Mucosa of descending colon (tissue), 3 donors: Measurements from ENCODE around the gene KLF15. TPM values are rescaled to one million over a fixed set of nuclear protein-coding genes. Genes with fewer than 3 reads are reported as not detected.

Source experiments
- ATAC-seq: fragments of 200-7000 bp; cut with Tn5 transposase; one replicate; pipeline ENCODE4 v1.9.1; 2020; ENCODE audit warnings: mild to moderate bottlenecking, moderate library complexity
- DNase-seq, 3 donors: peaks; one replicate each; pipeline ENCODE4 v3.0.0-alpha.2; 2020
- H3K36me3 ChIP-seq: fragments of 200-600 bp; one replicate; pipeline ENCODE4 v1.8.0; 2021; ENCODE audit warnings: low read depth, mild to moderate bottlenecking
- H3K4me1 ChIP-seq: fragments of 200-600 bp; one replicate; pipeline ENCODE4 v1.8.0; 2021; ENCODE audit warnings: low read depth, mild to moderate bottlenecking
- H3K4me3 ChIP-seq: fragments of 200-600 bp; one replicate; pipeline ENCODE4 v1.8.0; 2021; ENCODE audit warnings: mild to moderate bottlenecking
- H3K9me3 ChIP-seq: fragments of 200-600 bp; one replicate; pipeline ENCODE4 v1.8.0; 2021; ENCODE audit warnings: mild to moderate bottlenecking
- intact Hi-C, 2 donors: fragments of 100-400 bp; cut with DNase I in 1 of 2; cut with micrococcal nuclease in 1 of 2; formaldehyde crosslinking; loops; one replicate each; pipeline versions ENCODE4 v1.11.0 to v1.11.1; 2022; cut with DNase I, micrococcal nuclease
- total RNA-seq, 3 donors: library from RNA; stranded (reverse); fragmentation: NEBNext Ultra II Directional in 2 of 3; extraction: Animal tissue kit (Norgen Biotek cat#: 25700) in 2 of 3; gene quantifications; one replicate each; pipeline versions ENCODE4 v1.2.1 to v1.2.4, GENCODE V29; 2021 to 2023
- TF ChIP-seq, protein P1 (sequence below): fragments of 200-600 bp; IDR thresholded peaks from one replicate; pipeline ENCODE4 v1.8.0; 2022; ENCODE audit warnings: antibody characterized with exemption, mild to moderate bottlenecking
- donor health status: DM: no; HTN: no; CAD: no; lungs with moderate emphysema.
- donor health status: DM: no; HTN: no; CAD: no.
- donor health status: DM: no; HTN: yes; CAD: no.

KLF15 gene
- total RNA-seq, 3 donors from 2014 or later, result 1.3 to 21.9 (median 2.0) TPM

DNA sequence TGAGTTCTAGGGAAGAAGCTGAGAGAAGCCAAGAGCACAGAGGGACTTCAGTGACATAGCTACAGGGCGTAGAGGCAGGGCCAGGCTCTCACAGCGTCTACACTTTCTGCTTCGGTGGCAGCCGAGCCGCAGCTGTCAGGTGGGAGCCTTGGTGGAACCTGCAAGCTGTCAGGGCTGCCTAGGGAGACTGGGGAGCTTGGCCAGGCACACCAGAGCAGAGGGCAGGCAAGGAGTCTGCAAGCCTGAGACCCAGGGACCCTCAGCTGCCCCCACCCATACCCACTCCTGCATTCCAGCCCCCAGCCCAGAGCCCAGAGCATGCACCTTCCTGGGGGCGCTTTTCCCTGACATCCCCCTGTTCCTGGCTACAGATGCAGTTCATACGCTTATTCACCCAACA, 13.4 kb upstream of the KLF15 start:
- DNase-seq (peak in 1 of 3 donors; percentile 17), ATAC-seq (no peak)
- Histone ChIP-seq H3K4me1 (no peaks in the 10 kb centered on the region), H3K9me3 (no peaks in the 10 kb centered on the region), H3K4me3 (no peak overlapping the region), H3K36me3 (no peaks in the 10 kb centered on the region)
- intact Hi-C loops, result no loop called here
- TF ChIP-seq, protein P1, sequence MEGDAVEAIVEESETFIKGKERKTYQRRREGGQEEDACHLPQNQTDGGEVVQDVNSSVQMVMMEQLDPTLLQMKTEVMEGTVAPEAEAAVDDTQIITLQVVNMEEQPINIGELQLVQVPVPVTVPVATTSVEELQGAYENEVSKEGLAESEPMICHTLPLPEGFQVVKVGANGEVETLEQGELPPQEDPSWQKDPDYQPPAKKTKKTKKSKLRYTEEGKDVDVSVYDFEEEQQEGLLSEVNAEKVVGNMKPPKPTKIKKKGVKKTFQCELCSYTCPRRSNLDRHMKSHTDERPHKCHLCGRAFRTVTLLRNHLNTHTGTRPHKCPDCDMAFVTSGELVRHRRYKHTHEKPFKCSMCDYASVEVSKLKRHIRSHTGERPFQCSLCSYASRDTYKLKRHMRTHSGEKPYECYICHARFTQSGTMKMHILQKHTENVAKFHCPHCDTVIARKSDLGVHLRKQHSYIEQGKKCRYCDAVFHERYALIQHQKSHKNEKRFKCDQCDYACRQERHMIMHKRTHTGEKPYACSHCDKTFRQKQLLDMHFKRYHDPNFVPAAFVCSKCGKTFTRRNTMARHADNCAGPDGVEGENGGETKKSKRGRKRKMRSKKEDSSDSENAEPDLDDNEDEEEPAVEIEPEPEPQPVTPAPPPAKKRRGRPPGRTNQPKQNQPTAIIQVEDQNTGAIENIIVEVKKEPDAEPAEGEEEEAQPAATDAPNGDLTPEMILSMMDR, result no peak

DNA sequence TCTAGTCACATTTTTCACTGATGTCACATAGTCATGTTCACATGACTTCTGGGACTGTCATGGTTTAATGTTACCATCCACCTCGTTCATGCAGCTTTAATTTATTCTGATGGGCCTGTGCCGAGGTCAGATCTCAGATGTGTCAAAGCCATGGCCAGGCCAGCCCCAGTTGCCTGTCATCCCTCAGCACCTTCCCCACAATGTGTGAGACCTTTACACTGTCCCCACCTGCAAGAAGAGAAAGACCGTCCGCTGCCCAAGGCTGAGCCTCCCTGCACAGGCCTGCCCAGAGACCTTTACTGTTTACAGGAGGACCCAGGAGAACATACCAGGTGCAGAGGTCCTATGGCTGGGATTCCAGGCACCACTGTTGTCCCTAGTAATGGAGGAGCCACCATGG, 12.8 kb upstream of the KLF15 start:
- ATAC-seq (no peak), DNase-seq (peak in 1 of 3 donors; percentile 19)
- Histone ChIP-seq H3K4me1 (no peaks in the 10 kb centered on the region), H3K4me3 (no peak overlapping the region), H3K36me3 (no peaks in the 10 kb centered on the region), H3K9me3 (no peaks in the 10 kb centered on the region)
- intact Hi-C loops, result no loop called here
- TF ChIP-seq, protein P1, result no peak

DNA sequence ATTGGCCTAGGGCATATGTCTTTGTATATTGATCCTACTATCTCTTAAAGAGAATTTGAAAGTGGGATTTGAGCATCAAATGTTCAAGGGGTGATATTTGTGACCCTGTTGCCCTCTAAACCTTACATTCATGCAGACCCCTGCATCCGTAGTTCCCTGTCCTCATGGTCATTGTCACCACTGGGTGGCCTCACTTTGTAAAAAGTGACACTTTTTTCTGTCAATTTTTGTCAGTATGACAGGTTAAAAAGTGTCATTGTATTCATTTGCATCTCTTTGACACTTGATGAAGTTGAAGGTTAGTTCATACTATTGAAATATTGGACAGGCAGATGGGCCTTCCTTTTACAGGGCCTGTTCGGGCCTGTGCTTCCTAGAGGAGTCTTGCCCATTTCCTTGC, 12.3 kb upstream of the KLF15 start:
- Histone ChIP-seq H3K4me3 (no peak overlapping the region), H3K4me1 (no peaks in the 10 kb centered on the region), H3K9me3 (no peaks in the 10 kb centered on the region), H3K36me3 (no peaks in the 10 kb centered on the region)
- TF ChIP-seq, protein P1, result no peak
- no peak for ATAC-seq
- no peak for DNase-seq
- intact Hi-C loops, result no loop called here

DNA sequence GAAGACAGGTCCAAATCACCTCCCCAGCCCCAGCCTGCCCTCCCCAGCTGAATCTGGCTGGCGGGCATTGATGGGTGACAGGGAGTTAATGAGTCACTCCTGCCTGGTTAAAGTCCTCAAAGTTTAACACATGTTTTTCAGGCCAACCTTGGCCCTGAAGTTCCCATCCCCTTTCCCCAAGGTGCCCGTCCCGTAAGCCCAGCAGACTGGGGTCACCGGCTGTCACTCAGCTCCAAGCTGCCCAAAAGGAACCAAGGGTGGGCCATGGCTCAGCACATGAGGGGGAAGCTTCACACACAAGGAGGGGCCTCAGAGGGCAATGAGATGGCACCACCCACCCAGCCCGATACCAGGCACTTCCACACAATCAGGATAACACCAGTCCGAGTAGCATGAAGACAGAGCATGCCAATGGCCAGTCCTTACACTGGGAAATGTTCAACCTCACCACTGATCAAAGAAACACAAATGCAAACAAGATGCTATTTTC, 10.2 kb upstream of the KLF15 start:
- H3K36me3 ChIP-seq, result no peaks in the 10 kb centered on the region
- DNase-seq (peak in 1 of 3 donors; percentile 13), ATAC-seq (no peak)
- TF ChIP-seq, protein P1, result no peak
- no peaks in the 10 kb centered on the region for H3K4me1 ChIP-seq
- H3K9me3 ChIP-seq, result no peaks in the 10 kb centered on the region
- no peak overlapping the region for H3K4me3 ChIP-seq
- intact Hi-C loops, result no loop called here

DNA sequence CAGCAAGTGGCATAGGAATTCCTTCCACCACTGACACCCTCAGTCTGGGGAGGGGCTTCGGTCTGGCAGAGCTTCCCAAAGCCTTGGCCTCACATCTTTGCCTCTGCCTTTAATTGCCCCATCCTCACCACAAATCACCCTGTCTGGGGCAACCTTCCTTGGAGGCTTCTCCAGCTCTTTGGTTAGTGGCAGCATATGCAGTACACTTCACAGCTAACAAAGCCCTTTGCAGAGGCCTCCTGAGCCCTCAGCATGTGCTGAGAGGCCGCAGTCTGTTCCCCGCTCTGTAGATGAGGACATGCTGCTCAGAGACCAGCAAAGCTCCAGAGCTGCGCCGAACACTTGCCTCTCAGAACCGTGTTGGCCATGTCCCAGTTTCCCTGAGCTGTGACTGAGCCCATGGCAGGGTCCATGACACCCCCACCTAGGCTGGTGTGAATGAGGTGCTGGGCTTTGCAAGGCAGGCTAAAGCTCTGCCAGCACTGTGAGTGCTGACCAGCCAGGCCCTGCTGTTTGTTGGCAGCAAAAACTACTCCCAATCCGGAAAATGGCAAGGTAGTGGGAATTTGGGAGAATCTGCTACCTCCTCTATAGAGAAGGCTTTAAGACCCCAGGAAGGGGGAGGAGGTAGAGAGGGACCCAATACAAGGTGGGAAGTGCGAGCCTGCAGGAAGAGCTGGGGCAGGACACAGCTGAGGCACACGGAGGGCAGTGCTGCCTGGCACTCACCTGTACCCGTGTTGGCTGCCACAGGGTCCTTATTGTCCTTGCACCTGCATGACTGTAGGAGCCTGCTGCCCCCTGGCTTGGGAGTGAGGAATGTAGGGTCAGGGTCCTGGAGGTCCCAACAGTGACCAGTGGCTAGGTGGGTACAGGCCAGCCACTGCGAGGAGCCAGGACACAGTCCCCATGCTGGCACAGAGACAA, 8.4 kb upstream of the KLF15 start:
- Histone ChIP-seq H3K9me3 (no peaks in the 10 kb centered on the region), H3K4me3 (no peak overlapping the region), H3K4me1 (no peaks in the 10 kb centered on the region), H3K36me3 (no peaks in the 10 kb centered on the region)
- intact Hi-C loops, result no loop called here
- TF ChIP-seq, protein P1, result no peak
- peak in 1 of 3 donors; percentile 39 for DNase-seq
- no peak for ATAC-seq
